Measurements from ENCODE around the gene FILIP1L.

The FILIP1L gene

GRCh38 chr3:100029689-100030088, 84.6 kb downstream of the FILIP1L start:
- TF ChIP-seq NFIC (IDR thresholded peaks at IDR 0.05) (no peak), YY1 (IDR thresholded peaks at IDR 0.05; ENCODE audit: low read depth) (no peak)

GRCh38 chr3:100029052-100029451, 85.2 kb downstream of the FILIP1L start:
- TF ChIP-seq EP300 (IDR thresholded peaks at IDR 0.05; ENCODE audit: borderline replicate concordance) (no peak), FOXM1 (IDR thresholded peaks at IDR 0.05; ENCODE audit: borderline replicate concordance, low read depth) (no peak), YY1 (IDR thresholded peaks at IDR 0.05; ENCODE audit: low read depth) (no peak), MAX (IDR thresholded peaks at IDR 0.05) (no peak), CEBPB (IDR thresholded peaks at IDR 0.05) (no peak), ZBTB7A (IDR thresholded peaks at IDR 0.05; ENCODE audit: low read depth) (no peak), RAD21 (IDR thresholded peaks at IDR 0.05; ENCODE audit: low read depth) (no peak), EGR1 (IDR thresholded peaks at IDR 0.05) (no peak), USF1 (IDR thresholded peaks at IDR 0.05) (no peak), CREB1 (IDR thresholded peaks at IDR 0.05; ENCODE audit: low read depth) (no peak), TAF1 (IDR thresholded peaks at IDR 0.05; ENCODE audit: low read depth) (no peak), REST (IDR thresholded peaks at IDR 0.05; ENCODE audit: low read depth) (no peak), NFIC (IDR thresholded peaks at IDR 0.05) (no peak)

- TF ChIP-seq TEAD4 (IDR thresholded peaks at IDR 0.05) (no peak), EGR1 (IDR thresholded peaks at IDR 0.05) (no peak), TCF12 (IDR thresholded peaks at IDR 0.05; ENCODE audit: low read depth) (no peak), TAF1 (IDR thresholded peaks at IDR 0.05; ENCODE audit: low read depth) (no peak), EP300 (IDR thresholded peaks at IDR 0.05; ENCODE audit: borderline replicate concordance) (no peak)
Observed at GRCh38 chr3:100027321-100027720, 87.0 kb downstream of the FILIP1L start.

- TF ChIP-seq TAF1 (IDR thresholded peaks at IDR 0.05; ENCODE audit: low read depth) = no peak
- no peak for TF ChIP-seq FOXM1 (IDR thresholded peaks at IDR 0.05; ENCODE audit: borderline replicate concordance, low read depth)
- no peak for TF ChIP-seq RAD21 (IDR thresholded peaks at IDR 0.05; ENCODE audit: low read depth)
- TF ChIP-seq USF1 (IDR thresholded peaks at IDR 0.05) = no peak
- no peak for TF ChIP-seq CEBPB (IDR thresholded peaks at IDR 0.05)
- no peak for TF ChIP-seq NFIC (IDR thresholded peaks at IDR 0.05)
- TF ChIP-seq TEAD4 (IDR thresholded peaks at IDR 0.05) = no peak
- no peak for TF ChIP-seq TCF12 (IDR thresholded peaks at IDR 0.05; ENCODE audit: low read depth)
- no peak for TF ChIP-seq MAX (IDR thresholded peaks at IDR 0.05)
- TF ChIP-seq CREB1 (IDR thresholded peaks at IDR 0.05; ENCODE audit: low read depth) = no peak
- no peak for TF ChIP-seq YY1 (IDR thresholded peaks at IDR 0.05; ENCODE audit: low read depth)
- no peak for TF ChIP-seq REST (IDR thresholded peaks at IDR 0.05; ENCODE audit: low read depth)
- TF ChIP-seq ZBTB7A (IDR thresholded peaks at IDR 0.05; ENCODE audit: low read depth) = no peak
- TF ChIP-seq EP300 (IDR thresholded peaks at IDR 0.05; ENCODE audit: borderline replicate concordance) = no peak
- no peak for TF ChIP-seq EGR1 (IDR thresholded peaks at IDR 0.05)
Observed at GRCh38 chr3:100024520-100025303, 89.6 kb downstream of the FILIP1L start.

GRCh38 chr3:100023595-100023994, 90.7 kb downstream of the FILIP1L start:
- no peak for TF ChIP-seq YY1 (IDR thresholded peaks at IDR 0.05; ENCODE audit: low read depth)
- TF ChIP-seq TCF12 (IDR thresholded peaks at IDR 0.05; ENCODE audit: low read depth) = no peak
- no peak for TF ChIP-seq EGR1 (IDR thresholded peaks at IDR 0.05)
- TF ChIP-seq EP300 (IDR thresholded peaks at IDR 0.05; ENCODE audit: borderline replicate concordance) = no peak
- no peak for TF ChIP-seq ZBTB7A (IDR thresholded peaks at IDR 0.05; ENCODE audit: low read depth)
- TF ChIP-seq TAF1 (IDR thresholded peaks at IDR 0.05; ENCODE audit: low read depth) = no peak
- no peak for TF ChIP-seq NFIC (IDR thresholded peaks at IDR 0.05)
- TF ChIP-seq CREB1 (IDR thresholded peaks at IDR 0.05; ENCODE audit: low read depth) = no peak
- no peak for TF ChIP-seq CEBPB (IDR thresholded peaks at IDR 0.05)

GRCh38 chr3:100023150-100023549, 91.2 kb downstream of the FILIP1L start:
- TF ChIP-seq MAX (IDR thresholded peaks at IDR 0.05) (no peak), YY1 (IDR thresholded peaks at IDR 0.05; ENCODE audit: low read depth) (0 out of 2 replicates have a peak, but pooled peaks have one; percentile 17)
